Upper lobe of right lung (tissue), 1 donor: ENCODE measurements around the gene PGBD5. TPM values are rescaled to one million over a fixed set of nuclear protein-coding genes. Genes with fewer than 3 reads are reported as not detected.

Experiments used
- ATAC-seq: fragments of 200-7000 bp; cut with Tn5 transposase; one replicate; pipeline ENCODE4 v1.9.1; 2020; ENCODE audit warnings: mild to moderate bottlenecking, moderate library complexity
- DNase-seq: peaks from one replicate; pipeline ENCODE4 v3.0.0-alpha.2; 2020
- H3K27ac ChIP-seq: fragments of 200-600 bp; one replicate; pipeline ENCODE4 v1.8.0; 2022
- H3K27me3 ChIP-seq: fragments of 200-600 bp; one replicate; pipeline ENCODE4 v1.8.0; 2022; ENCODE audit warnings: mild to moderate bottlenecking
- H3K36me3 ChIP-seq: fragments of 200-600 bp; one replicate; pipeline ENCODE4 v1.8.0; 2022
- H3K4me1 ChIP-seq: fragments of 200-600 bp; one replicate; pipeline ENCODE4 v1.8.0; 2022
- H3K4me3 ChIP-seq: fragments of 200-600 bp; one replicate; pipeline ENCODE4 v1.8.0; 2022; ENCODE audit warnings: mild to moderate bottlenecking
- H3K9me3 ChIP-seq: fragments of 200-600 bp; one replicate; pipeline ENCODE4 v1.8.0; 2022
- intact Hi-C: fragments of 100-400 bp; cut with DNase I; formaldehyde crosslinking; loops from one replicate; pipeline ENCODE4 v1.11.0; 2022
- total RNA-seq: library from RNA; stranded (reverse); fragmentation: NEBNext Ultra II Directional; extraction: Animal tissue kit (Norgen Biotek cat#: 25700); gene quantifications from one replicate; pipeline ENCODE4 v1.2.1, GENCODE V29; 2021
- TF ChIP-seq, protein P1 (sequence below): fragments of 200-600 bp; IDR thresholded peaks from one replicate; pipeline ENCODE4 v1.8.0; 2022; ENCODE audit warnings: antibody characterized with exemption
- donor health status: DM: no; HTN: yes; CAD: no; lungs with severe emphysema.

PGBD5 gene
- total RNA-seq, 1 donor from 2014 or later, result 5.1 TPM

DNA sequence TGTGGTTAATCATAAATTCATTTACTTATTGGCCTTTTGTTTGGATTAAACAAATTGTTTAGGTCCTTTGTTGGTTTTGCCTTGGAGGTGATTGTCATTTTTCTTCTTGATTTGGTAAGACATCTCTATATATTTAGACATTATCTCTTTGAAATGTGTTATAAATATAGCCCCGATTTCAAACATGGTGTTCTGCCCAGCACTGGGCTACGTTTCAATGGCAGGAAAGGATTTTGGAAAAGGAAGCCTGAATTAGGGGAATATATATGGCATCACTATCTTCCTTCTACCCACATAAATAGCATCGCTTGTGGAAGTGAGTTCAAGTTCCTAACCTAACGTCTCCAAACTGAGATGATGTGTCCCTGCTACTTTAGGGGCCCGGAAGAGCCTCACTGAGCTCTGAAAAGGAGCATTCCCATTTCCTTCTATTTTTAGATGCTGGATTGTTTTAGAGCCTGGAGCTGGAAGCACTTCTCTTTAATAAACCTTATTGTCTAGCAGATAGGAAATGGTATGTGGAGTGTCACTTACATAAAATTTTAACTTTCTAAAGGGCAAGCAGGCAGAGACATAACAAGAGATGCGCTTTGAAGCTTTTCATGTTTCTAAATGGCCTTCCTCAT, 39.4 kb downstream of the PGBD5 start:
- no peak overlapping the region for H3K27ac ChIP-seq
- no peaks in the 10 kb centered on the region for H3K4me1 ChIP-seq
- intact Hi-C loops, result no loop called here
- DNase-seq (no peak), ATAC-seq (no peak)
- no peak overlapping the region for H3K4me3 ChIP-seq
- H3K9me3 ChIP-seq, result no peaks in the 10 kb centered on the region
- H3K36me3 ChIP-seq, result no peaks in the 10 kb centered on the region
- H3K27me3 ChIP-seq, result no peaks in the 10 kb centered on the region
- TF ChIP-seq, protein P1, sequence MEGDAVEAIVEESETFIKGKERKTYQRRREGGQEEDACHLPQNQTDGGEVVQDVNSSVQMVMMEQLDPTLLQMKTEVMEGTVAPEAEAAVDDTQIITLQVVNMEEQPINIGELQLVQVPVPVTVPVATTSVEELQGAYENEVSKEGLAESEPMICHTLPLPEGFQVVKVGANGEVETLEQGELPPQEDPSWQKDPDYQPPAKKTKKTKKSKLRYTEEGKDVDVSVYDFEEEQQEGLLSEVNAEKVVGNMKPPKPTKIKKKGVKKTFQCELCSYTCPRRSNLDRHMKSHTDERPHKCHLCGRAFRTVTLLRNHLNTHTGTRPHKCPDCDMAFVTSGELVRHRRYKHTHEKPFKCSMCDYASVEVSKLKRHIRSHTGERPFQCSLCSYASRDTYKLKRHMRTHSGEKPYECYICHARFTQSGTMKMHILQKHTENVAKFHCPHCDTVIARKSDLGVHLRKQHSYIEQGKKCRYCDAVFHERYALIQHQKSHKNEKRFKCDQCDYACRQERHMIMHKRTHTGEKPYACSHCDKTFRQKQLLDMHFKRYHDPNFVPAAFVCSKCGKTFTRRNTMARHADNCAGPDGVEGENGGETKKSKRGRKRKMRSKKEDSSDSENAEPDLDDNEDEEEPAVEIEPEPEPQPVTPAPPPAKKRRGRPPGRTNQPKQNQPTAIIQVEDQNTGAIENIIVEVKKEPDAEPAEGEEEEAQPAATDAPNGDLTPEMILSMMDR, result no peak

DNA sequence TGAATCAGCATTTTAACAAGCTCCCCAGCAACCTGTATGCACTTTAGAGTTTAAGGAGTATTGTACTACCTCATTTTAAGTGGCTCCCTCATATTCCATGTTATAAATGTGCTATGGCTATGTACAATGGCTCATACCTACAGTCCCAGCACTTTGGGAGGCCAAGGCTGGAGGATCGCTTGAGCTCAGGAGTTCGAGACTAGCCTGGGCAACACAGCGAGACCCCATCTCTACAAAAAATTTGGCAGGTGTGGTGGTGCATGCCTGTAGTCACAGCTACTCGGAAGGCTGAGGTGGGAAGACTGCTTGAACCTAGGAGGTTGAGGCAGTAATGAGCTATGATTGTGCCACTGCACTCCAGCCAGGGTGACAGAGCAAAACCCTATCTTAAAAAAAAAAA, 40.2 kb downstream of the PGBD5 start:
- peaks cover 7% of the 10 kb centered on the region for H3K4me1 ChIP-seq
- DNase-seq (no peak), ATAC-seq (no peak)
- no peaks in the 10 kb centered on the region for H3K36me3 ChIP-seq
- no peaks in the 10 kb centered on the region for H3K27me3 ChIP-seq
- H3K4me3 ChIP-seq, result no peak overlapping the region
- no peak overlapping the region for H3K27ac ChIP-seq
- intact Hi-C loops, result no loop called here
- no peaks in the 10 kb centered on the region for H3K9me3 ChIP-seq
- TF ChIP-seq, protein P1, result no peak

DNA sequence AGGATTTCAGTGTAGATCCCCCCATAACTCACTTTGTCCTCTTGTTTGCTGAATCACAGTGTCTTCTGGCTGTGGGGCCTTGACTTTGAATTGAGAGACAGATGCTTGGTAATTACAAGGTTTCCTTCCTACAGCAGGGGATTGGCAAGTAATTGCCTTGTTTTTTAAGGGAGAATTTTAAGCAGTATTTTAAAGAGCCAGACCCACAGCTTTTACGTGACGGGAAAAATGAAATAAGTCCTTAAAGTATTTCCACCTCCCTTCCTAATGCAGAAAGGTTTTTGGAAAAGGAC, 41.0 kb downstream of the PGBD5 start:
- DNase-seq (no peak), ATAC-seq (no peak)
- no peak overlapping the region for H3K4me3 ChIP-seq
- intact Hi-C loops, result no loop called here
- no peak overlapping the region for H3K27ac ChIP-seq
- TF ChIP-seq, protein P1, result no peak
- no peaks in the 10 kb centered on the region for H3K27me3 ChIP-seq
- H3K36me3 ChIP-seq, result no peaks in the 10 kb centered on the region
- no peaks in the 10 kb centered on the region for H3K9me3 ChIP-seq
- H3K4me1 ChIP-seq, result peaks cover 7% of the 10 kb centered on the region

DNA sequence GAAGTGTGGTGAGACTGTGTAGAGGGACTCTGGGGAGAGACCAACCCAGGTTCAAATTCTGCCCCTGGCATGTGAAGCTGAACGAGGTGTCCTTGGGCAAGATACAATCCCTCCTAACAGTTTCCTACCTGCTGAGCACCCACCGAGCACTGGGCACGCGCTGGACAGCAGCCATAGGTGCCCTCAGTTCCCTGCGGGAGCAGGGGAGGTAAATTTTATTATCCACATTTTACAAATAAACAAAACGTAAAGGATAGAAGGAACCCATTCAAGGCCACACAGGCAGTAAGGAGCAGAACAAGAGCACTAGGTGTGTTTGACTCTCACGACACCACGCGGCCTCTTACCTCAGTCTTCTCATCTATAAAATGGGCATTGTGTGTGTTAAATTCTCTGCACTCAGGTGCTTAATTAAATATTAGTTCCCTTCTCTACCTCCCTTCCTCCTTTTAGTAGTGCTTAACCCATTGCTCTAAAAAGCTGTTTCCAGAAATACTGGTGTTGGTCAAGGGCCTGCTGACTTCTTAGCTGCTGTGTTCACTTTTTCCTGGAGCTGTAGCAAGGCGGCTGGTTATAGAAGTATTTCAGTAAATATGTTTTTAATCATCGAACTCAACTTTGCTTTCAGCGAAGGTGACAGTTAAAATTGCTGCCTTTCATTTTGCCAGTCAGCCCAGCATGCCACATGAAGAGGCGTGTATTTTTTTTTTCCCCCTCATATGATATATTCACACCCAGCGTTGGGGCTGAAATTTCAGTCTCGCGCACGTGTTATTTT, 41.6 kb downstream of the PGBD5 start:
- Histone ChIP-seq H3K27me3 (no peaks in the 10 kb centered on the region), H3K4me1 (peaks cover 7% of the 10 kb centered on the region), H3K27ac (no peak overlapping the region), H3K36me3 (no peaks in the 10 kb centered on the region), H3K4me3 (no peak overlapping the region), H3K9me3 (no peaks in the 10 kb centered on the region)
- no peak for ATAC-seq
- TF ChIP-seq, protein P1, result no peak
- no peak for DNase-seq
- intact Hi-C loops, result no loop called here

DNA sequence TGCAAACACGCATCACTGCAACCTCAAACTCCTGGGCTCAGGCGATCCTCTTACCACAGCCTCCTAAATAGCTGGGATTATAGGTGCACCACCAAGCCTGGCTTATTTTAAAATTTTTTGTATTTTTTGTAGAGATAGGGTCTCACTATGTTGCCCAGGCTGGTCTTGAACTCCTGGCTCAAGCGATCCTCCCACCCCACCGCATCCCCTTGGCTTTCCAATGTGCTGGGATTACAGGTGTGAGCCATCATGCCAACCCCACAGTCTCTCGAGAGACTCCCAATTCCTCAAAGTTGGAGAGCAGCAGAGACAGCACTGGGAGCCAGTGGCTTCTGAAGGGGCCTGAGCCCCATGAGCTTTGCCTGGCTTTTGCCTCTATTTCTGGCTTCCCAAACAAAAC, 42.7 kb downstream of the PGBD5 start:
- ATAC-seq (no peak), DNase-seq (no peak)
- Histone ChIP-seq H3K27me3 (no peaks in the 10 kb centered on the region), H3K9me3 (no peaks in the 10 kb centered on the region), H3K27ac (no peak overlapping the region), H3K36me3 (no peaks in the 10 kb centered on the region), H3K4me1 (peaks cover 7% of the 10 kb centered on the region), H3K4me3 (no peak overlapping the region)
- intact Hi-C loops, result no loop called here
- TF ChIP-seq, protein P1, result no peak
